Neural crest cell (in vitro differentiated cells): ENCODE results near the gene CEP350. TPM values are rescaled to one million over a fixed set of nuclear protein-coding genes. Genes with fewer than 3 reads are reported as not detected.

Experiments used
- DNase-seq: peaks from one replicate; pipeline ENCODE4 v3.0.0; 2021; ENCODE audit warnings: low read depth, mixed read lengths, low spot score
- H3K27ac Mint-ChIP-seq: one replicate; pipeline ENCODE4 v1.8.0; 2021; ENCODE audit warnings: mild to moderate bottlenecking, mixed read lengths; ENCODE audit not compliant: unreplicated experiment
- H3K27me3 Mint-ChIP-seq: 2 replicates; pipeline ENCODE4 v1.8.0; 2021; ENCODE audit warnings: low read depth, mild to moderate bottlenecking, mixed read lengths
- H3K36me3 Mint-ChIP-seq: 2 replicates; pipeline ENCODE4 v1.8.0; 2021; ENCODE audit warnings: low read depth, mild to moderate bottlenecking, mixed read lengths
- H3K4me1 Mint-ChIP-seq: 2 replicates; pipeline ENCODE4 v1.8.0; 2021; ENCODE audit warnings: mixed read lengths
- H3K4me3 Mint-ChIP-seq: one replicate; pipeline ENCODE4 v1.8.0; 2021; ENCODE audit warnings: mild to moderate bottlenecking, mixed read lengths
- H3K9me3 Mint-ChIP-seq: 2 replicates; pipeline ENCODE4 v1.8.0; 2021; ENCODE audit warnings: mixed read lengths
- CTCF ChIP-seq: fragments of 200-600 bp; sonication (generic); conservative IDR thresholded peaks from 2 replicates; pipeline ENCODE4 v1.5.0; 2021; ENCODE audit warnings: antibody characterized with exemption, mild to moderate bottlenecking
- total RNA-seq: library from RNA; stranded (reverse); gene quantifications from 2 replicates; pipeline ENCODE4 v1.2.1, GENCODE V29; 2021

Gene CEP350
- total RNA-seq, 1 donor from 2014 or later, result 44.8 TPM

- H3K36me3 Mint-ChIP-seq, result no peaks in the 10 kb centered on the region
- peaks cover 29% of the 10 kb centered on the region for H3K27me3 Mint-ChIP-seq
- no peak for TF ChIP-seq CTCF
- peaks cover 10% of the 10 kb centered on the region for H3K4me1 Mint-ChIP-seq
- H3K9me3 Mint-ChIP-seq, result no peaks in the 10 kb centered on the region
- no peak overlapping the region for H3K27ac Mint-ChIP-seq
- DNase-seq, result no peak
- H3K4me3 Mint-ChIP-seq, result peak overlapping the region; percentile 90
These were observed 201.6 kb downstream of the CEP350 start for GRCh38 chr1:180156201-180156600.

GRCh38 chr1:180156631-180157091 is 202.1 kb downstream of the CEP350 start:
- H3K36me3 Mint-ChIP-seq, result no peaks in the 10 kb centered on the region
- H3K4me3 Mint-ChIP-seq, result peak overlapping the region; percentile 90
- no peak for TF ChIP-seq CTCF
- H3K27ac Mint-ChIP-seq, result no peak overlapping the region
- peaks cover 10% of the 10 kb centered on the region for H3K4me1 Mint-ChIP-seq
- no peaks in the 10 kb centered on the region for H3K9me3 Mint-ChIP-seq
- H3K27me3 Mint-ChIP-seq, result peaks cover 25% of the 10 kb centered on the region
- DNase-seq, result no peak

- H3K9me3 Mint-ChIP-seq, result no peaks in the 10 kb centered on the region
- TF ChIP-seq CTCF, result no peak
- peak overlapping the region; percentile 90 for H3K4me3 Mint-ChIP-seq
- no peaks in the 10 kb centered on the region for H3K36me3 Mint-ChIP-seq
- peaks cover 20% of the 10 kb centered on the region for H3K27me3 Mint-ChIP-seq
- DNase-seq, result no peak
- peaks cover 10% of the 10 kb centered on the region for H3K4me1 Mint-ChIP-seq
- no peak overlapping the region for H3K27ac Mint-ChIP-seq
These were observed 202.5 kb downstream of the CEP350 start for GRCh38 chr1:180157108-180157507.

- H3K4me3 Mint-ChIP-seq, result peak overlapping the region; percentile 2
- H3K9me3 Mint-ChIP-seq, result no peaks in the 10 kb centered on the region
- TF ChIP-seq CTCF, result no peak
- H3K27me3 Mint-ChIP-seq, result peaks cover 15% of the 10 kb centered on the region
- peaks cover 10% of the 10 kb centered on the region for H3K4me1 Mint-ChIP-seq
- H3K36me3 Mint-ChIP-seq, result no peaks in the 10 kb centered on the region
- no peak for DNase-seq
- H3K27ac Mint-ChIP-seq, result no peak overlapping the region
These were observed 203.0 kb downstream of the CEP350 start for GRCh38 chr1:180157576-180158057.

- peaks cover 10% of the 10 kb centered on the region for H3K27me3 Mint-ChIP-seq
- peaks cover 10% of the 10 kb centered on the region for H3K4me1 Mint-ChIP-seq
- H3K27ac Mint-ChIP-seq, result no peak overlapping the region
- no peak for TF ChIP-seq CTCF
- peak overlapping the region; percentile 2 for H3K4me3 Mint-ChIP-seq
- DNase-seq, result no peak
- H3K36me3 Mint-ChIP-seq, result no peaks in the 10 kb centered on the region
- no peaks in the 10 kb centered on the region for H3K9me3 Mint-ChIP-seq
These were observed 203.8 kb downstream of the CEP350 start for GRCh38 chr1:180158149-180159147.
